ENCODE results near the gene H2AZ2. TPM values are rescaled to one million over a fixed set of nuclear protein-coding genes. Genes with fewer than 3 reads are reported as not detected.

H2AZ2 gene
- total RNA-seq: 98.1 and 104 TPM in 2 replicates

DNA sequence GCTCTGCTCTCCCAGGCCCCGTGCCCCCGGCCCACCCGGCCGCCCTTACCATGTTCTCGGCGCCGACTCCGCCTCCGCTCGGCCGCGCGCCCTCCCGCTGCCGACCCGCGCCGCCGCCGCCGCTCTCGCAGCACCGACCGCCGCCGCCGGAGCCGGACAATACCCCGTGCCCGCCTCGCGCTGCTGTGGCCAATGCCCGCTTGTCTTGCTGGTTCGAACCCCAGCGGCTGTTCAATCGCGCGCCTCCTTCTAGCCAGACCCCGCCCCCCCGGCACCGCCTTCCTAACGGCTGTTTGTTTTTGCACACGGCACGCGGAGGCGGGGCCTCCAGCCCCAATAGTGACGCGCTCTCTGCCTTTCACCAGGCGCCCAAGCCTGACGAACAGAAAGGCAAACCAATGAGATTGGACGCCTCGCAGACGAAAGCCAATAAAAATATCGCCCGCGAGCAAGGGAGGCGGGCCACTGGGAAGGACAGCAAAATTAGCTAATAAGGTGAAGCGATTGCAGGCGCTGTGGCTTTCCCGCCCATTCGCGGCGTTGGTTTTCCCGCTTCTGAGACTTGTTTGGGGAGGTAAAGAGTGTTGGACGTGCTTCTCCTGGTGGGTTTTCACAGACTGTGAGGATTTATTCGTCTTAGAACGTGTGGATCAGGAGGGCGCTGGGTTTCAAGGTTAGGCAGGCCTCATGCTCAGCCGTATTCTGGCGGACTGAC lies at the start of gene H2AZ2:
Gene H2AZ2, minus strand, starts transcription at position 168 of the 715 bp plus-strand sequence. Its CDS starts 116 bp downstream, at position 52.

DNA sequence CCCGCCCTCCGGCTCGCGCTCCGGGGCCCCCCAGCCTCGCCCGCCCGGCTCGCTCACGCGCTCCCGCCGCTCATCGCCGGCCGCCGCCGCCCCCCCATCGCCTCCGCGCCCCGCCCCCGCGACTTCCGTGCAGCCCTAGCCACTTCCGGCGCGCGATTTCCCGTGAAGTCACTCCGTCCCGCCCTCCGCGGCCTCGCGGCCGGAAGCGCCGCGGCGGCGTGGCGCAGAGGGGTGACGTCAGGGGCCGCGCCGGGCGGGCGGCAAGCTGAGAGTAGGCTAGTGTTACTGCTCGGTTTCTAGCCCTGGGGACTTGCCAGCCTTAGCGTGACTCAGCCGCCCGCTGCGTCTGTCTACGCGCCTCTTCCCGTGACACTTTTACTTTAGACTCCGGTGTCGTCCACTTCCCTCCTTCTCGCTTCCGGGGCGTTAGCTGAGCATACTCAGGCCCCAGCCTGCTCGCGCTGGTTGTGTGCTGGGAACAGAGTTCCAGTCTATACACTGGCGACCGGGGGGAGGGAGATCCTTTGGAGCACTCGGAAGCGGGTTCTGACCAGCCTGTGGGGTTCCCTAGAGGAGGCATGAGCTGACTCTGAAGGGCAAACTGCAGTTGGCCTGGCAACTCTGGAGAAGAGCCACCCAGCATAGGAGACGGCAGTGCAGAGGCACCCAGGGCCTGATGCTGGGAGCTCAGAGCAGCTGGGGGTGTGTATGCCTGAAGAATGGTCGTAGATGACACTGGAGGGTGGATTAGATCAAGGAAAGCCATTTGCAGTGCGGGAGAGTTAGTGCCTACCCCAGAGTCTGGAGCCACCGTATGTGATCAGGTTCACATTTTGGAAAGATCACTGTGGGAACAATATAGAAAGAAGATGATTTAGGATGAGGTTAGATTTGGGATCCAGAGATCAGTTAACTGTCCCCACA lies 37.8 kb upstream of the H2AZ2 start, which contains the start of gene PURB:
Gene PURB, minus strand, starts transcription at position 137 of the 924 bp plus-strand sequence. CDS start 182 bp downstream, outside the sequence.

DNA sequence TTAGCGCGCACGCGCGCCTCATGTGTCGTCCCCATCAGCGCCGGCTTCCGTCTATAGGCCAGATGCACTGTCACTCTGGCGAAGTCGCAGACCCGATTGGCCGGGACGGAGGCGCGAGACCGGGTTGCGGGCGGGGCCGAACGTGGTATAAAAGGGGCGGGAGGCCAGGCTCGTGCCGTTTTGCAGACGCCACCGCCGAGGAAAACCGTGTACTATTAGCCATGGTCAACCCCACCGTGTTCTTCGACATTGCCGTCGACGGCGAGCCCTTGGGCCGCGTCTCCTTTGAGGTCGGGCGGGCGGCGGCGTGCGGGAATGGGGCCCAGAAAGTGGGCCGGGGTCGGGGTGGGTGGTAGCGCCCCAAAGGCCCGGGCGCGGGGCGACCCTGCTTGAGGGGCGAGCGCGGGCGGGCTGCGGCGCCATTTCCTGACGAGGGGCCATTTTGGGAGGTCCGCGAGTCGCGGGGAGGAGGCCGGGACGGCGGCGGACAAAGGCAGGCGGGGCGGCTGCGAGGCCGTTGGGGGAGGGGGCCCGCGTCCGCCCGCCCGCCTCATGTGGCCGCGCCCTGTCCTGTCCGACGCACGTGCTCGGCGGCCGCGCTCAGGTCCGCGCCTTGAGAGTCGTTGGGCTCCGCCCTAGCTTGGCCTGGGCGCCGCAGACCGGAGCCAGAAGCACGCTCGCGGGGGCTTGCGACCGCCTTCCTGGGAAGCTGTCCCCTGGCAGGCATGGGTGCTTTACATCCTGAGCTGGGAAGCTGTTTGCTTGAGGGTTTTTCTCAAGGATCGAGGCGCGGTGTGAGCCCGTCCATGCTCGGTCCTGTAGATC lies 51.2 kb downstream of the H2AZ2 start, which contains the start of gene PPIA:
Gene PPIA, plus strand, starts transcription at position 178 of the 825 bp plus-strand sequence. Its CDS starts 44 bp downstream, at position 222.

Other genes with a start within 250 kb of the H2AZ2 start
- 73.8 and 145 TPM in 2 replicates for gene OGDH, start 241.5 kb downstream of the H2AZ2 start, total RNA-seq
- 4.8 and 14.2 TPM in 2 replicates for gene ZMIZ2, start 99.2 kb downstream of the H2AZ2 start, total RNA-seq
- gene PPIA, start 51.4 kb downstream of the H2AZ2 start, total RNA-seq: 1,496 and 1,621 TPM in 2 replicates
- gene PURB, start 37.4 kb upstream of the H2AZ2 start, total RNA-seq: 26.7 and 45.6 TPM in 2 replicates
- 0.14 and 0.34 TPM in 2 replicates for gene MYO1G, start 130.9 kb upstream of the H2AZ2 start, total RNA-seq
- 46.1 and 65.6 TPM in 2 replicates for gene CCM2, start 152.1 kb upstream of the H2AZ2 start, total RNA-seq
- 0.34 and 0.43 TPM in 2 replicates for gene NACAD, start 240.9 kb upstream of the H2AZ2 start, total RNA-seq